ENCODE data around the gene ZCCHC18. TPM values are rescaled to one million over a fixed set of nuclear protein-coding genes. Genes with fewer than 3 reads are reported as not detected.

The ZCCHC18 gene
- total RNA-seq, 1 experiment from 2014 or later, result 0.62 TPM

GRCh38 chrX:104113222-104113965, 1.1 kb downstream of the ZCCHC18 start:
- no peaks in the 10 kb centered on the region for H3K9me3 ChIP-seq (ENCODE audit: control insufficient read depth, insufficient read depth, low read depth, low read length)
- H3K27ac ChIP-seq (ENCODE audit: low read length), result no peak overlapping the region
- in situ Hi-C loops (cut with HindIII; ENCODE audit: low pct_unique_long_range_greater_than_20kb, low sequenced_read_pairs), result no loop called here
- intact Hi-C loops (cut with micrococcal nuclease; ENCODE audit: unreplicated experiment), result loop anchor here (5.0 kb wide), 1 partner anchor 266 kb away; no protein-coding TSS in a partner anchor
- H3K4me1 ChIP-seq (ENCODE audit: control insufficient read depth, insufficient read depth, low read length), result no peaks in the 10 kb centered on the region
- peaks cover 18% of the 10 kb centered on the region for H3K27me3 ChIP-seq (ENCODE audit: control insufficient read depth, insufficient read depth, low read length)
- DNase-seq (ENCODE audit: low read depth, low spot score) (no peak), ATAC-seq (peak; percentile 93)
- peak overlapping the region; percentile 60 to 71 for H3K4me3 ChIP-seq (ENCODE audit: low read depth in 2 of 2, low read length in 2 of 2)
- ChIA-PET POLR2A (no interaction called here), CTCF (interaction anchor here (1.4 kb wide), 1 partner anchor 13 kb away, joined by 7 read pairs; no protein-coding TSS in a partner anchor)
- H3K36me3 ChIP-seq (ENCODE audit: control insufficient read depth, insufficient read depth, low read length), result no peaks in the 10 kb centered on the region
- no TSS peak for BruUV-seq (replicated peaks)
- TF ChIP-seq CTCF (IDR thresholded peaks at IDR 0.05) (peak; percentile 83), POLR2AphosphoS5 (IDR thresholded peaks at IDR 0.05; ENCODE audit: low read depth, low read length) (no peak)

DNA sequence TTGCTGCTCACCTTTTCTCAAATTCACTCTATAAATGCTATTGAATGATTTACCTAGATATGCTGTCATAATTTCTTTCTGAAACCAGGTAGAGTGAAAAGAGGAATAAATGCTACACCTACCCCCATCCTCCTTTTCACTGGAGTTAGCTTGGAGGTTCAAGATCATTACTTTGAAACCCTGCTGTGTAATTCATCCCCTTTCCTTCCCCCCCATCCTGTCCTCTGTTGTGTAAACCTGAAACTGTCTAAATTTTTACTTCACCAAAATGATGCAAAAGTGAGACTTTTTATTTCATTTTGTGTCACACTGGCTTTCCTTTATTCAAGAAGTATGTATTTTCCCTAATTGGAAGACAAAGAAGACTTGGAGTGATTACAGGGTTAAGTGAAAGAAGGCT, 5.4 kb downstream of the ZCCHC18 start:
- no peaks in the 10 kb centered on the region for H3K4me1 ChIP-seq (ENCODE audit: control insufficient read depth, insufficient read depth, low read length)
- intact Hi-C loops (cut with micrococcal nuclease; ENCODE audit: unreplicated experiment) (no loop called here), in situ Hi-C loops (cut with HindIII; ENCODE audit: low pct_unique_long_range_greater_than_20kb, low sequenced_read_pairs) (no loop called here)
- no peak overlapping the region for H3K27ac ChIP-seq (ENCODE audit: low read length)
- no peak overlapping the region for H3K4me3 ChIP-seq (ENCODE audit: low read depth in 2 of 2, low read length in 2 of 2)
- ATAC-seq, result no peak
- POLR2A ChIA-PET, result interaction anchor here (0.5 kb wide), 1 partner anchor 198 kb away, joined by 9 read pairs; no protein-coding TSS in a partner anchor
- BruUV-seq (replicated peaks), result no TSS peak
- TF ChIP-seq SIN3A (IDR thresholded peaks at IDR 0.05; ENCODE audit: borderline replicate concordance, insufficient read depth, low read depth, low read length), result no peak
- no peak for TF ChIP-seq TCF7L2 (IDR thresholded peaks at IDR 0.05; ENCODE audit: low read depth, low read length)
- no peak for TF ChIP-seq CTCF (IDR thresholded peaks at IDR 0.05)
- TF ChIP-seq POLR2AphosphoS5 (IDR thresholded peaks at IDR 0.05; ENCODE audit: low read depth, low read length), result no peak
- TF ChIP-seq REST (IDR thresholded peaks at IDR 0.05; ENCODE audit: insufficient read depth in 1 of 2, low read depth in 2 of 2, low read length in 1 of 2), result no peak
- CTCF ChIA-PET, result no interaction called here
- no peak for DNase-seq (ENCODE audit: low read depth, low spot score)
- peaks cover 3% of the 10 kb centered on the region; the same call in 1 of the 2 replicates for H3K27me3 ChIP-seq (ENCODE audit: control insufficient read depth, insufficient read depth, low read length)
- no peaks in the 10 kb centered on the region for H3K36me3 ChIP-seq (ENCODE audit: control insufficient read depth, insufficient read depth, low read length)
- no peaks in the 10 kb centered on the region for H3K9me3 ChIP-seq (ENCODE audit: control insufficient read depth, insufficient read depth, low read depth, low read length)

Measured in Panc1 (cell line).